NCI-H526 (cell line): ENCODE measurements around the gene TTBK1.

Experiments used
- DNase-seq, 2 experiments: peaks; one replicate each; lab custom pipeline; 2025; lab: John Stamatoyannopoulos, UW

The TTBK1 gene

DNA sequence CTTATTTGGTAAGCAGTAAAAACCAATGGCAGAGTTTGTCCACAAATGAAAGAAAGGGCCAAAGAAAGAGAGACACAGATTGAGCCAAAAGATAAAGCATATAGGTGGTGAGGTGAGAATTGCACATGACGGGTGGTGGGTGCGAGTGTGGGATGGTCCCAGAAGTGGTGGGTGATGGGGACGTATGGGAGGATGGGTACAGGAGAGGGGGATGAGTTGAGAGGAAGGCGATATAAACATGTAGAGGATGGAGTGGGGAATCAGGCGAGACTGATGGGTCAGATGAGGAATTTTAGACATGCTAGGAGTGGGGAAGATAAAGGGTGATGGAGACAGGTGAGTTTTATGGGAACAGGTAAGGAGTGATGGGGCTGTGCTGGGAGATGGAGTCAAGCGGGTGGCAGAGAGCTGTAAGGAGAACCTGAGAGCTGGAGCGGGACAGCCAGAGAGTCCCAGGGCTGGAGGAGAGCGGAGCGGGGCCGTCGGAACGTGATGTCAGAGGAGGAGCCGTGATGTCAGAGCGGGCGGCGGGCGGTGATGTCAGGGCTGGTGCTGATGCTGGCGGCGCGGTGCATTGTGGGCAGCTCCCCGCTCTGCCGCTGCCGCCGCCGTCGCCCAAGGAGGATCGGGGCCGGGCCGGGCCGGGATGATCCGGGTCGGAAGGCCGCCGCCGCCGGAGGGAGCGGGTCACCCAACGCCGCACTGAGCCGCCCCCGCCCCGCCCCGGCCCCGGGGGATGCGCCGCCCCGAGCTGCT, at the start of gene TTBK1:
Gene TTBK1, plus strand, starts transcription at position 574 of the 756 bp plus-strand sequence. CDS start 3,180 bp downstream, outside the sequence.
- peak in 1 of 2 experiments; percentile 37 for DNase-seq

DNA sequence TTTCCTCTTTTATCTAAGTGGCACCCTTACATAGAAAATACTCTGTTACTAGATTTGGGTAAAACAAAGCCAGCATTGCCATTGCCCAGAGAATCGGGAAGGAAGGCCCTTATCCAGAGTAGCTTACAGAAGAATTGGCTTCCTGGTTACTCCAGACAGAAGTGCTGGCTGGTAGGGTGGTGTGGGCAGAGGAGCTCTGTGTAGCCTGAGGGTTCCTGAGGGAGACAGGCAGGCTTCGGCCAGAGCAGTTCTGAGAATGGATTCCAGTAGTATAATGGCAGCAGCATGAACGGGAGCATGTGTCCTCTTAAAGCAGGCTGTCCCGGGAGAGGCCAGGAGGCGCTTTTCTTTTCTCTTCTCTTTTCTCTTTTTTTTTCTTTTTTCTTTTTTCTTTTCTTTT, 49.4 kb upstream of the TTBK1 start:
- DNase-seq = no peak

GRCh38 chr6:43196337-43196736, 46.9 kb upstream of the TTBK1 start:
- no peak for DNase-seq

- DNase-seq = no peak
Observed at GRCh38 chr6:43199912-43200311, 43.4 kb upstream of the TTBK1 start.

DNA sequence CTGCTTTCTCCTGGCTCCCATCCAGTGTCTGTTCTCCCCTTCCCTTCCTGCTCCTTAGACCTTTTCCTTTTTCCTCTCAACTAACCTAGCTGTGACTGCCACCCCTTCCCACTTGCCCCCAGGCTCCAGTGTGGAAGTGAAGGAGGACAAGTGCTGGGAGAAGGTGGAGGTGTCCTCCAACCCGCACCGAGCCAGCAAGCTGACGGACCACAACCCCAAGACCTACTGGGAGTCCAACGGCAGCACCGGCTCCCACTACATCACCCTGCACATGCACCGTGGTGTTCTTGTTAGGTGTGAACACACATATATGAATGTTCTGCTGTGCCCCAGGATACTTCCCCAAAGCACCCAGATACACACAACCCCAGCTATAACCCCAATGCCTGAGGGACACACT, 42.7 kb upstream of the TTBK1 start:
- DNase-seq = no peak

DNA sequence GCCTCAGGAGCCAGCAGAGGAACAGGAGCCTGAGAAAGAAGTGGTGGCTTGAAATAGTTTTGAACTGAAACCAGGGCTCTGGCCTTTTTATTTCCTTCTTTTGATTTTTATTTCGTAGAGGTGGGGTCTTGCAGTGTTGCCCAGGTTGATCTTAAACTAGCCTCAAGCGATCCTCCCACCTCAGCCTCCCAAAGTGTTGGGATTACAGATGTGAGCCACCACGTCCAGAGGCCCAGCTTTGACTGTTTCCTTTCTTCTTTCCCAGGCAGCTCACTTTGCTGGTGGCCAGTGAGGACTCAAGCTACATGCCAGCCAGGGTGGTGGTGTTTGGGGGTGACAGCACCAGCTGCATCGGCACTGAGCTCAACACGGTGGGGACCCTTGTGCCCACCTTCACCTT, 40.8 kb upstream of the TTBK1 start:
- no peak for DNase-seq

DNA sequence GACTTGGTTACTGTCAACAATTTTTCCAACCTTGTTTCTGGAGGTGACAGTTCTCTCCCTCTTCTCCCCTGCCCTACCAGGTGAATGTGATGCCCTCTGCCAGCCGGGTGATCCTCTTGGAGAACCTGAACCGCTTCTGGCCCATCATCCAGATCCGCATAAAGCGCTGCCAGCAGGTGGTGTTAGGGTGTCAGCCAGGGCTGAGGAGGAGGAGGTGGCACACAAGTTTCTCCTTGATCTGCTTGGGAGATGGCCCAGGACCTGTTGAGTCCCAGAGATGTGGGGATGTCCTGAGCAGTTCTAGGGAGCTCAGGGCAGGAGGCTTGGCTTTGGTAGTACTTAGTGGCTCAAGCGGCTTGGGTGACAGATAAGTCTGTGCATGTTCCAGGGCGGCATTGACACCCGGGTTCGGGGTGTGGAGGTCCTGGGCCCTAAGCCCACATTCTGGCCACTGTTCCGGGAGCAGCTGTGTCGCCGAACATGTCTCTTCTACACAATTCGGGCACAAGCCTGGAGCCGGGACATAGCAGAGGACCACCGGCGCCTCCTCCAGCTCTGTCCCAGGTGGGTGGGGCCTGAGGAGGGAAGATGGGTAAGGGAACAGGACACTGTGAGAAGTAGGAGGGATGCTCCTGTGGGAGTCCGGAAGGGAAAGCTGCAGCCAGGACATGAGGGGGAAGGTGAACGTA, 40.1 kb upstream of the TTBK1 start:
- no peak for DNase-seq

- DNase-seq = no peak
Observed at GRCh38 chr6:43203718-43204095, 39.6 kb upstream of the TTBK1 start.

DNA sequence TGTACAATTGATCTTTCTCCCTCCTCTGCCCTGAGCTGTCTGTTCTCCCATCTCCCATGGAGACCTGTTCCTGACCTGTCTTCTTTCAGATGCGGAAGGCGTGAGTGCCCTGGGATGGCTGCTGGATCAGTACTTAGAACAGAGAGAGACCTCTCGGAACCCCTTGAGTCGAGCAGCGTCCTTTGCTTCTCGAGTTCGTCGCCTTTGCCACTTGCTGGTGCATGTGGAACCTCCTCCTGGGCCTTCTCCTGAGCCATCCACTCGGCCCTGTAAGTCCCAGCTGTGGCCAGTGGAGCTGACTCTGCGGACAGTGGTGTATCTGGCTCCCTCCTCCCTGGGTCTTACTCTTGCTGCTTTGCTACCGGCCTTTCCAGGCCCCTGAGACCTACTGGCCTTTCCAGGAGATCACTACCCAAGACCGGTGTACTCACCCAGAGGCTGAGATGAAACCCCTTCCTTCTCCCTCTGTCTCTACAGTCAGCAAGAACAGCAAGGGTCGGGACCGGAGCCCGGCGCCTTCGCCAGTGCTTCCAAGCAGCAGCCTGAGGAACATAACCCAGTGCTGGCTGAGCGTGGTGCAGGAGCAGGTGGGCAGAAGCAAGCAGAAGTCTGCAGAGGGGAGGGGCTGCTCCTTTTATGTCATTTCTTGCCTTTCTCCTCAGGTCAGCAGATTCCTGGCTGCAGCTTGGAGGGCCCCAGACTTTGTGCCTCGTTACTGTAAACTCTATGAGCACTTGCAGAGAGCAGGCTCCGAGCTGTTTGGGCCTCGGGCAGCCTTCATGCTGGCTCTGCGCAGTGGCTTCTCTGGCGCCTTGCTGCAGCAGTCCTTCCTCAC, 38.8 kb upstream of the TTBK1 start:
- no peak for DNase-seq

- no peak for DNase-seq
Observed at GRCh38 chr6:43205849-43206248, 37.4 kb upstream of the TTBK1 start.

GRCh38 chr6:43207286-43207685, 36.0 kb upstream of the TTBK1 start:
- no peak for DNase-seq

DNA sequence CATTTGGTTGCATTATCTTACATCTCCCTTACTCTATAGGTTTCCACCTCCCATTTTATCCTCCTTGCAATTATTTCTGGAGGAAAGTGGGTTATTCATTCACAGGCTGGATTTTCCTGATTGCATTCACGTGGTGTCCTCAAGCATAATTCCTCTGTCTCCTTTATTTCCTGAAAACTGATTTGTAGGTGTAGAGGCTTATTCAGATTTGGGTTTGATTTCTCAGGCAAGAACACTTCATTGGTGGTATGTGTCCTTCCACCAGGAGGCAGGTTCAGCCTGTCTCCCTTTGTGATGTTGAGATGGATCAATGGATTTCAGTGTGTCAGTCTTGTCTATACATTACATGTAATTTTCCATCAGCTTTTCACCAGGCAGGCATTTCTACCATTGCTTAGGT, 31.3 kb upstream of the TTBK1 start:
- no peak for DNase-seq

DNA sequence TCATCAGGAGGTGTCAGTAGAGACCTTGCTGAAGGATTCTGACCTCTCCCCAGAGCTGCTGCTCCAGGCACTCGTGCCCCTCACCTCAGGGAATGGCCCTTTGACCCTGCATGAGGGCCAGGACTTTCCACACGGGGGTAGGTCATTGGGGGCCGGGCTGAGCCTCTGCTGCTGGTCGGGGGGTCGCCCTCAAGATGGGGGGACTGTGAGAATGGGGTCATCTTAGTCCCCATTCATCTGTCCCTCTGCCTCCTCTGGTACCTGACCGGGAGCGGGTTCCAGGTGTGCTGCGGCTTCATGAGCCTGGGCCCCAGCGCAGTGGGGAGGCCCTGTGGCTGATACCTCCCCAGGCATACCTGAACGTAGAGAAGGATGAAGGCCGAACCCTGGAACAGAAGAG, 29.9 kb upstream of the TTBK1 start:
- no peak for DNase-seq

DNA sequence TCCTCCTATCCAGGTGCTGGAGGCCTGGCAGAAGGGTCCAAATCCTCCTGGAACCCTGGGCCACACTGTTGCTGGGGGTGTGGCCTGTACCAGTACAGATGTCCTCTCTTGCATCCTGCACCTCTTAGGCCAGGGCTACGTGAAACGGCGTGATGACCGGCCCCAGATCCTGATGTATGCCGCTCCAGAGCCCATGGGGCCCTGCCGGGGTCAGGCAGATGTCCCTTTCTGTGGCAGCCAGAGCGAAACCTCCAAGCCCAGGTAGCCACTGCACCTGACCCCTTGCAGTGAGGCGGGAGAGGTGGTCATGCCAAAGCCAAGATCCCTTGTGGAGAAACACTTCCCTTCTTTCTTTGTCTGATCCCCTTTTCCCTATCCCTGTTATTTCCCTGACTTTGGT, 28.2 kb upstream of the TTBK1 start:
- no peak for DNase-seq

DNA sequence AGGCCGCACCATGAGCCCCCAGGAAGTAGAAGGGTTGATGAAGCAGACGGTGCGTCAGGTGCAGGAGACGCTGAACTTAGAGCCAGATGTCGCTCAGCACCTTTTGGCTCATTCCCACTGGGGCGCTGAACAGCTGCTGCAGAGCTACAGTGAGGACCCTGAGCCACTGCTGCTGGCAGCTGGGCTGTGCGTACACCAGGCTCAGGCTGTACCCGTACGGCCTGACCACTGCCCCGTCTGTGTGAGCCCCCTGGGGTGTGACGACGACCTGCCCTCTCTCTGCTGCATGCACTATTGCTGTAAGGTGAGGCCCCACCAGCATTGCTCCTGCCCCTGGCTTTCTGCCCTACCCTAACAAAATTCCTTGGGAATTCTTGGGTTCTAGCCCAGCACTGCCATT, 27.1 kb upstream of the TTBK1 start:
- no peak for DNase-seq

GRCh38 chr6:43217351-43217750, 25.9 kb upstream of the TTBK1 start:
- DNase-seq = no peak

DNA sequence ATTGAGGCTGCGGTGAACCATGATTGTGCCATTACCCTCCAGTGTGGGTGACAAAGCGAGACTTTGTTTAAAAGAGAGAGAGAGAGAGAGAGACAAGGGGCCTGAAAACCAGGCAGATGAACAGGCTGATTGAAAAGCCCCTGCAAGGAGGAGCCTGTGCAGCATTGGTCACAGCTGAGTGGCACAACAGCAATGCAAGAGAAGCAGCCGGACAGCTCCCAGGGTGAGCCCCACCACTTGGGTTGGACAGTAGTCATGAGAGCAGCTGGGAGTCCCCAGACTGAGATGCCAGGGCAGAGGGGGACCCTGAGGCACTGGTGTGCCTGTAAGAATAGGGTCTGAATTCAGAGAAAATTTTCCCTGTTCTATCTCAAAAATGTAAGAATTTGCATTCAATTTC, 24.2 kb upstream of the TTBK1 start:
- DNase-seq = no peak

- no peak for DNase-seq
Observed at GRCh38 chr6:43219814-43220213, 23.5 kb upstream of the TTBK1 start.

DNA sequence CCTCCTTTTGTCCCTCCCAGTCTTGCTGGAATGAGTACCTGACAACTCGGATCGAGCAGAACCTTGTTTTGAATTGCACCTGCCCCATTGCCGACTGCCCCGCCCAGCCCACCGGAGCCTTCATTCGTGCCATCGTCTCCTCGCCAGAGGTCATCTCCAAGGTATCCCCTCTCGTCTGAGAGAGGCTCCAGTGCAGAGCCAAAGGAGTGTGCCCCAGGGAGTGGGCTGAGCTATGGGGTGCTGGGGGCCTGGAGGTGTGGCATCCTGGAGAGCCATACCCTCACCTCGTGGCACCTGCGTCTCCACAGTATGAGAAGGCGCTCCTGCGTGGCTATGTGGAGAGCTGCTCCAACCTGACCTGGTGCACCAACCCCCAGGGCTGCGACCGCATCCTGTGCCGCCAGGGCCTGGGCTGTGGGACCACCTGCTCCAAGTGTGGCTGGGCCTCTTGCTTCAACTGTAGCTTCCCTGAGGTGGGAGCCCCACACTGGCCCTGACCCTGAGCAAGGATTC, 22.8 kb upstream of the TTBK1 start:
- no peak for DNase-seq

- DNase-seq = no peak
Observed at GRCh38 chr6:43221046-43221972, 22.0 kb upstream of the TTBK1 start.

- no peak for DNase-seq
Observed at GRCh38 chr6:43222418-43223059, 20.7 kb upstream of the TTBK1 start.
